GM10266 (cell line): ENCODE results near the gene OR5AS1.

Experiments used
- DNase-seq: peaks from one replicate; pipeline ENCODE4 v3.0.0; 2012; ENCODE audit errors: extremely low spot score
- CTCF ChIP-seq: IDR thresholded peaks from 2 replicates; pipeline ENCODE4 v1.5.1; 2012; ENCODE audit warnings: mild to moderate bottlenecking, low read depth; ENCODE audit not compliant: control insufficient read depth, insufficient read depth; ENCODE audit errors: missing control alignments

The OR5AS1 gene

GRCh38 chr11:56066980-56067379, 39.5 kb downstream of the OR5AS1 start:
- no peak for DNase-seq
- TF ChIP-seq CTCF, result no peak
